Activated naive CD4-positive, alpha-beta T cell treated with anti-CD3 and anti-CD28 coated beads for 36 hours (primary cell): ENCODE data around the gene DLX6. TPM values are rescaled to one million over a fixed set of nuclear protein-coding genes. Genes with fewer than 3 reads are reported as not detected.

Experiments
- CTCF ChIA-PET: fragments of 350-600 bp; sonication (Branson Sonifier 250); formaldehyde crosslinking; loops from one replicate; lab custom pipeline; 2021; ENCODE audit warnings: antibody characterized with exemption; lab: Charles Lee
- DNase-seq: peaks from one replicate; pipeline ENCODE4 v3.0.0-alpha.2; 2020
- H3K27ac Mint-ChIP-seq: one replicate; pipeline ENCODE4 v1.8.0; 2021; ENCODE audit warnings: mild to moderate bottlenecking, mixed read lengths
- H3K27me3 Mint-ChIP-seq: one replicate; pipeline ENCODE4 v1.8.0; 2021; ENCODE audit warnings: low read depth, mixed read lengths
- H3K36me3 Mint-ChIP-seq: one replicate; pipeline ENCODE4 v1.8.0; 2021; ENCODE audit warnings: low read depth, mixed read lengths
- H3K4me1 Mint-ChIP-seq: one replicate; pipeline ENCODE4 v1.8.0; 2021; ENCODE audit warnings: low read depth, mixed read lengths
- H3K4me3 Mint-ChIP-seq: one replicate; pipeline ENCODE4 v1.8.0; 2021; ENCODE audit warnings: mild to moderate bottlenecking, moderate library complexity, mixed read lengths
- H3K9me3 Mint-ChIP-seq: one replicate; pipeline ENCODE4 v1.8.0; 2021; ENCODE audit warnings: mixed read lengths
- intact Hi-C: fragments of 100-400 bp; cut with micrococcal nuclease; formaldehyde crosslinking; loops from one replicate; pipeline ENCODE4 v1.15.1; 2023
- total RNA-seq, 2 experiments: library from RNA; stranded (reverse); gene quantifications; one replicate each; pipeline ENCODE4 v1.2.3, GENCODE V29; 2021

The DLX6 gene
- total RNA-seq, result not detected

DNA sequence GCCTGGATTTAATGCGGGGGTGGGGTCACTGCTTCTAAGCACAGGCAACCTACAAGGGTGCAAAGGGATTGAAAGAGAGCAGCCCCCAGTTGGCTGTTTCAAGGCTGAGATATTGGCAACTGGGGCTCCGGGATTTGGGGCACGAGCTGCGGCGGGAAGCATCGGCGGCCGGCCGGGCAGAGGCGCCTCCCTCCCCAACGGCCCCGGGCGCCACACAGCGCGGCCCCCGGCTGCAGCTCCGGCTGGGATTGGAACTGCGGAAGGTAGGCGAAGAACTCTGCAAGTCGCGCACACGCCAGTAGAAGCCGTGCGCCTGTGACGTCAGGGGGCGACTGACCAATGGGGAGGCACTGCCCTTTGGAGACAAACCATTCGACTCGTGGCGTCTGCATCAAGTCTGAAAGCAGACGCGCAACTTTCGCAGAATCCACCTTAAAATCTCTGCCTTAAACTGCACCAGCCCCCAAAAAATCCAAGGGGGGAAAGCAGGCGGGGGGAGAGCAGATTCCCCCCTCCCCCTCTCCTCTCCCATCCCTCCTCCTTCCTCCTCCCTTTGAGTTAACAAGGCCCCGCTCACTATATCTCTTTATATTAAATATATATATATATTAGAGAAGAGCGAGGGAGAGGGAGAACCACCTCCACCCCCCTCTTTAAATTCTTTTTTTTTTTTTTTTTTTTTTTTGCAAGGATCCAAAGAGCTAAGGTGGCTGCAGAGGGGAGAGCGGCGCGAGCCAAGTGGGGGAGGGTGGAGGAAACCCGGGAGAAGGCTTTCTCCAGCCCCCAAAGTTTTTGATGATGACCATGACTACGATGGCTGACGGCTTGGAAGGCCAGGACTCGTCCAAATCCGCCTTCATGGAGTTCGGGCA, at the start of gene DLX6:
Gene DLX6, plus strand, starts transcription at position 371 of the 872 bp plus-strand sequence. Its CDS starts 425 bp downstream, at position 796.
- intact Hi-C loops, result loop anchor here (1.0 to 5.0 kb wide), 2 partner anchors 22 to 168 kb away; no protein-coding TSS in a partner anchor

GRCh38 chr7:96959135-96959534, 46.2 kb upstream of the DLX6 start:
- CTCF ChIA-PET, result no interaction called here
- Mint-ChIP-seq H3K4me3 (no peak overlapping the region), H3K4me1 (no peaks in the 10 kb centered on the region), H3K27ac (no peak overlapping the region), H3K9me3 (no peaks in the 10 kb centered on the region), H3K36me3 (no peaks in the 10 kb centered on the region), H3K27me3 (peaks cover 37% of the 10 kb centered on the region)
- intact Hi-C loops, result no loop called here
- DNase-seq, result no peak

More for the DNA sequence above, at the start of gene DLX6:
- CTCF ChIA-PET, result interaction anchor here (1.0 to 1.1 kb wide), 2 partner anchors 16 to 22 kb away, joined by 3 read pairs; no protein-coding TSS in a partner anchor
- Mint-ChIP-seq H3K4me1 (peaks cover 19% of the 10 kb centered on the region), H3K27me3 (peaks cover 88% of the 10 kb centered on the region), H3K4me3 (peak within 1 kb of the TSS; percentile 72), H3K36me3 (no peaks in the 10 kb centered on the region), H3K27ac (no peak within 1 kb of the TSS), H3K9me3 (no peaks in the 10 kb centered on the region)
- DNase-seq, result peak; percentile 65

GRCh38 chr7:96962221-96962885, 43.0 kb upstream of the DLX6 start:
- Mint-ChIP-seq H3K9me3 (no peaks in the 10 kb centered on the region), H3K4me1 (no peaks in the 10 kb centered on the region), H3K4me3 (no peak overlapping the region), H3K36me3 (no peaks in the 10 kb centered on the region), H3K27ac (no peak overlapping the region), H3K27me3 (peaks cover 37% of the 10 kb centered on the region)
- intact Hi-C loops, result no loop called here
- CTCF ChIA-PET, result interaction anchor here (0.6 to 0.9 kb wide), 2 partner anchors 11 to 182 kb away, joined by 3 read pairs; no protein-coding TSS in a partner anchor
- no peak for DNase-seq

- no peaks in the 10 kb centered on the region for H3K36me3 Mint-ChIP-seq
- no peak overlapping the region for H3K27ac Mint-ChIP-seq
- no peak overlapping the region for H3K4me3 Mint-ChIP-seq
- no peaks in the 10 kb centered on the region for H3K9me3 Mint-ChIP-seq
- peaks cover 48% of the 10 kb centered on the region for H3K27me3 Mint-ChIP-seq
- no peak for DNase-seq
- H3K4me1 Mint-ChIP-seq, result no peaks in the 10 kb centered on the region
- intact Hi-C loops, result no loop called here
- CTCF ChIA-PET, result no interaction called here
Observed at GRCh38 chr7:96968981-96969380, 36.4 kb upstream of the DLX6 start.

DNA sequence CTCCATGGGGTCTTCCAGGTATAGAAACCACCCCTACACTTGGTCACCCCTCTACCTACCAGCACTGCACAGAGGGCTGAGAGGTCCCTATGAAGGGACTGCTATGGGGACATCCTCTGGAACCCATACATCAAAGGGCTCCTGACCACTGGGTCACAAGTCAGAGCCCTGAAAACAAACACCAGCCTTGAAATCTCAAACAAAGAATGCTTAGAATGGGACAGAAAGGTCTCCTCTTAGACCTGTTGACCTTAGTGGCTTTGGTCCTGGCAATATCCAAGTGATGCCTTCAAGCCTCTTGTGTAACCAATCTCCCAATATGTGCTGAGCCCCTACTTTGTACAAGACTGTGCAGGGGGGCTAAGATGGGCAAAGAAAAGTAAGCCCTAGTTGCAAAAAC, 34.6 kb upstream of the DLX6 start:
- H3K4me1 Mint-ChIP-seq, result no peaks in the 10 kb centered on the region
- CTCF ChIA-PET, result no interaction called here
- H3K27ac Mint-ChIP-seq, result no peak overlapping the region

GRCh38 chr7:96973986-96974385, 31.4 kb upstream of the DLX6 start:
- CTCF ChIA-PET, result no interaction called here

More for the DNA sequence above, 34.6 kb upstream of the DLX6 start:
- Mint-ChIP-seq H3K9me3 (no peaks in the 10 kb centered on the region), H3K36me3 (no peaks in the 10 kb centered on the region), H3K27me3 (peaks cover 43% of the 10 kb centered on the region), H3K4me3 (no peak overlapping the region)
- intact Hi-C loops, result no loop called here
- DNase-seq, result no peak

GRCh38 chr7:96976106-96976505, 29.2 kb upstream of the DLX6 start:
- H3K27me3 Mint-ChIP-seq, result peaks cover 28% of the 10 kb centered on the region
- intact Hi-C loops, result no loop called here

More at GRCh38 chr7:96973986-96974385, 31.4 kb upstream of the DLX6 start:
- Mint-ChIP-seq H3K9me3 (no peaks in the 10 kb centered on the region), H3K27me3 (peaks cover 32% of the 10 kb centered on the region), H3K36me3 (no peaks in the 10 kb centered on the region), H3K27ac (no peak overlapping the region), H3K4me1 (no peaks in the 10 kb centered on the region), H3K4me3 (no peak overlapping the region)
- intact Hi-C loops, result no loop called here
- DNase-seq, result no peak

GRCh38 chr7:96977445-96977844, 27.9 kb upstream of the DLX6 start:
- DNase-seq, result no peak
- CTCF ChIA-PET, result no interaction called here
- H3K27ac Mint-ChIP-seq, result no peak overlapping the region
- intact Hi-C loops, result no loop called here
- H3K9me3 Mint-ChIP-seq, result no peaks in the 10 kb centered on the region
- H3K36me3 Mint-ChIP-seq, result no peaks in the 10 kb centered on the region
- peaks cover 26% of the 10 kb centered on the region for H3K27me3 Mint-ChIP-seq
- no peak overlapping the region for H3K4me3 Mint-ChIP-seq
- H3K4me1 Mint-ChIP-seq, result no peaks in the 10 kb centered on the region

More at GRCh38 chr7:96976106-96976505, 29.2 kb upstream of the DLX6 start:
- Mint-ChIP-seq H3K27ac (no peak overlapping the region), H3K4me1 (no peaks in the 10 kb centered on the region), H3K4me3 (no peak overlapping the region), H3K36me3 (no peaks in the 10 kb centered on the region), H3K9me3 (no peaks in the 10 kb centered on the region)
- DNase-seq, result no peak
- CTCF ChIA-PET, result no interaction called here

DNA sequence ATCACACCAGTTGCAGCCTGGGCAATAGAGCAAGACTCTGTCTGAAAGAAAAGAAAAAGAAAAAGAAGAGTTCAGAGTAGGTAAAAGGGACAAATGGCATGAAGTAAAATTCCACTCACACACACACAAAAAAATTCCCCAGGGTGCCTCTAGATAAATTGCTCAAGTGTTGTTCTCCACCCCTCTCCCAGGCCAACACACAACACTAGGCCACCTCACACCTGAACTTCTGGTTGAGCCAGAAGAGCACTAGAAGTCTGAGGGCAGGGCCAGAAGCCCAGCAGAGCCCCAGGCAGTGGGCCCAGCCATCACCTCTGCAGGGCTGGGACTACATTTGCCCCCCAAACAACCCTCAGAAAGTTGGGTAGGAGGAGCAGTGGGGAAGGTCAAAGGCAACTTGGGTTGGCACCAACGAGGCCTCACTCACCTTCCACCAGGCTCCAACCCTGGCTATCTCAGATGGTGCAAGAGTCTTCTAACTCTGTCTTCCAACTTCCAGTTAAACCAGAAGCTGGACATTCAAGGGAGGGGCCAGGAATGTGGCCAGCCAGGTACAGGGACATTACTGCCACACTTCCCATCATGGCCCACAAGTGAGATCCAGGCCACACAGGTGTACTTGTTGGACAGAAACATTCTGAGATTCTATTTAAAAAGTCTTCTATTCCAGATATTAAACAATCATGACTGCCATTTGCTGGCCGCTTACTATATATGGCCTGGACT, 25.6 kb upstream of the DLX6 start:
- CTCF ChIA-PET, result no interaction called here
- no peak overlapping the region for H3K27ac Mint-ChIP-seq
- H3K4me1 Mint-ChIP-seq, result no peaks in the 10 kb centered on the region
- H3K27me3 Mint-ChIP-seq, result peaks cover 35% of the 10 kb centered on the region
- no peak for DNase-seq
- H3K4me3 Mint-ChIP-seq, result no peak overlapping the region
- H3K9me3 Mint-ChIP-seq, result no peaks in the 10 kb centered on the region
- no peaks in the 10 kb centered on the region for H3K36me3 Mint-ChIP-seq
- intact Hi-C loops, result no loop called here

DNA sequence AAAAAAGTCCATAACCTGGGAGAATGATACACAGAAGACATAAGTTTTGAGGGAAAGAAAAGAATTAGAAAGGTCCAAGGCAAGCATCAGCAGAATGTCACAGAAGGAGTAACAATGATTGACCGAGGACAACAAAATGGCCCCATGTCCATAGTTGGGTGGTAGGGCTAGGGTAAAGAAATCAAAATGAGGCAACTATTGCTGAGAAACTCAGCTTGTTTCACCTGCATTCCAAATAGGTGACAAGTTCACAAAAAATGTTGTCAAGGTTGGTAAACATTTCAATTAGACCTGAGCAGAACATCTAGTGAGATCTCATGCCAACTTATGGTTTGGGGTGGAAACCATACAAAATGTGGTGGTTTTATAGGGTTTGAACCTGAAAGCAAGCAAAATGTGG, 22.8 kb upstream of the DLX6 start:
- H3K4me3 Mint-ChIP-seq, result no peak overlapping the region
- no peak for DNase-seq
- no peak overlapping the region for H3K27ac Mint-ChIP-seq
- H3K36me3 Mint-ChIP-seq, result no peaks in the 10 kb centered on the region
- no peaks in the 10 kb centered on the region for H3K9me3 Mint-ChIP-seq
- no peaks in the 10 kb centered on the region for H3K4me1 Mint-ChIP-seq
- intact Hi-C loops, result no loop called here
- CTCF ChIA-PET, result no interaction called here
- H3K27me3 Mint-ChIP-seq, result peaks cover 46% of the 10 kb centered on the region

DNA sequence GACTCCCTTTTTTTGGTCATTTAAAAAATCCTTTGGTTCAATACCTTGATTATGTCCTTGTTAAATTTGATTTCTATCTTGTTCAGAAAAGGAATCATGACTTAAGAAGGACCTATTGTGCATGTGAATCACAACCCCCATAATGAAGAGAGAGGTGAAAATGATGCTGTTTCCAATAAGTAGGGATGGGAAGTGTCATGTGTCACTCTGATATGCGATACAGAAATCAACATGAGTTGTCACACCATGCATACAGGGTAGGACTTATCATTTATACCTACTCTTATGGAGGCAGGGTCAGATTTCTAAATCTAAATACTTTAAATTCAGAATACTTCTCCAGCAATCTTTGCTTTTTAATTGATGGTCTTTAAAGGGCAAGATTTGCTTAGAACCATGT, 19.4 kb upstream of the DLX6 start:
- CTCF ChIA-PET, result no interaction called here
- intact Hi-C loops, result no loop called here
- Mint-ChIP-seq H3K4me3 (no peak overlapping the region), H3K4me1 (peaks cover 2% of the 10 kb centered on the region), H3K9me3 (no peaks in the 10 kb centered on the region), H3K36me3 (no peaks in the 10 kb centered on the region), H3K27me3 (peaks cover 62% of the 10 kb centered on the region), H3K27ac (no peak overlapping the region)
- no peak for DNase-seq

DNA sequence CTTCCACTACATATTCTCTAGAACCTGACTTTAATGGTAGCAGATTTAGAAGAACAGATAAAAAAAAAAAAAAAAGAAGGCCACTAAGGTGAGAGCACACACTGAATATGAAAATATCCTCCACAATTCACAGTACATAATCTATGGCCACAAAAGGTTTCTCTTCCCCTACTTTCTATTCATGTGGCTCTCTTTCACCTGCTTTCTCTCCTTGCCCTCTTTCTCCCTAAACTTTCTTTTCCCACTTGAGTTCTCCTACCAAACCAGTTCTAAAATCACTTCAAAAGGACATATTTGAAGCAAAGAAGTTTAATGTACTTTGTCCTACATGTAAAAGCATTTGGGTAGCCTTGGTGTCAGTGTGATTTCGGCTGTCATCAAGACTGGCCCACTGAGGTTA, 18.5 kb upstream of the DLX6 start:
- intact Hi-C loops, result no loop called here
- no peak overlapping the region for H3K27ac Mint-ChIP-seq
- DNase-seq, result no peak
- CTCF ChIA-PET, result interaction anchor here (0.7 kb wide), 1 partner anchor 77 kb away, joined by 4 read pairs; no protein-coding TSS in a partner anchor
- no peaks in the 10 kb centered on the region for H3K36me3 Mint-ChIP-seq
- no peak overlapping the region for H3K4me3 Mint-ChIP-seq
- no peaks in the 10 kb centered on the region for H3K9me3 Mint-ChIP-seq
- H3K27me3 Mint-ChIP-seq, result peaks cover 64% of the 10 kb centered on the region
- peaks cover 3% of the 10 kb centered on the region for H3K4me1 Mint-ChIP-seq
